Transverse colon (tissue), 4 donors: ENCODE data around the gene SRSF11. TPM values are rescaled to one million over a fixed set of nuclear protein-coding genes. Genes with fewer than 3 reads are reported as not detected.

Experiments used
- DNase-seq: peaks from one replicate; pipeline ENCODE4 v3.0.0-alpha.2; 2019
- H3K27ac ChIP-seq, 4 donors: fragments of 200-600 bp; sonication (generic); 2 replicates each; pipeline ENCODE4 v1.5.1; 2016 to 2018; ENCODE audit warnings: inconsistent platforms in 4 of 4
- H3K27me3 ChIP-seq: fragments of 200-600 bp; sonication (generic); 2 replicates; pipeline ENCODE4 v1.5.1; 2017; ENCODE audit warnings: inconsistent platforms
- H3K36me3 ChIP-seq, 4 donors: fragments of 200-600 bp; sonication (generic); 2 replicates each; pipeline ENCODE4 v1.5.1; 2017 to 2019; ENCODE audit warnings: inconsistent platforms in 4 of 4
- H3K4me1 ChIP-seq, 4 donors: fragments of 200-600 bp; sonication (generic); 2 replicates each; pipeline ENCODE4 v1.5.1; 2017 to 2020; ENCODE audit warnings: inconsistent platforms in 4 of 4
- H3K4me3 ChIP-seq, 4 donors: fragments of 200-600 bp; sonication (generic); 1 replicate in 1 of 4; 2 replicates in 3 of 4; pipeline versions ENCODE4 v1.5.1 to v1.6.1; 2017 to 2019; ENCODE audit warnings: inconsistent platforms in 4 of 4
- H3K9me3 ChIP-seq, 2 donors: fragments of 200-600 bp; sonication (generic); 2 replicates each; pipeline ENCODE4 v1.5.1; 2017 to 2019; ENCODE audit warnings: inconsistent platforms in 2 of 2
- CTCF ChIP-seq, 5 experiments: fragments of 200-600 bp in 3 of 5; fragments of 450-650 bp in 2 of 5; sonication (generic) in 3 of 5; IDR thresholded peaks; 1 replicate in 2 of 5; 2 replicates in 3 of 5; pipeline ENCODE4 v1.5.1; 2016 to 2017; ENCODE audit warnings: antibody characterized with exemption in 5 of 5, inconsistent platforms in 3 of 5, mild to moderate bottlenecking in 2 of 5, moderate library complexity in 1 of 5
- EP300 ChIP-seq: sonication (generic); formaldehyde crosslinking; IDR thresholded peaks from one replicate; pipeline ENCODE4 v1.6.1; 2017; ENCODE audit warnings: antibody characterized with exemption, low read depth
- POLR2A ChIP-seq: fragments of 450-650 bp; IDR thresholded peaks from one replicate; pipeline ENCODE4 v1.6.1; 2016; ENCODE audit warnings: antibody characterized with exemption, mild to moderate bottlenecking, moderate library complexity
- POLR2AphosphoS5 ChIP-seq, 3 donors: sonication (generic); formaldehyde crosslinking; IDR thresholded peaks; one replicate each; pipeline ENCODE4 v1.6.1; 2016; ENCODE audit warnings: antibody characterized with exemption in 3 of 3
- WGBS, 2 donors: methylation state at CpG; one replicate each; pipeline ENCODE4 v1.1.5; 2018; ENCODE audit warnings: low coverage in 1 of 2; 5-methylcytosine and 5-hydroxymethylcytosine counted together
- in situ Hi-C, 4 donors: fragments of 200-750 bp; cut with MboI; loops; one replicate each; pipeline versions ENCODE4 v1.15.0 to v1.15.1; 2017; ENCODE audit warnings: low sequenced_read_pairs in 3 of 4, low pct_ligation_motif_present in 1 of 4, low pct_unique_long_range_greater_than_20kb in 1 of 4
- intact Hi-C: fragments of 100-400 bp; cut with DNase I; formaldehyde crosslinking; loops from one replicate; pipeline ENCODE4 v1.15.1; 2023; ENCODE audit warnings: low total_unique reads
- total RNA-seq, 4 donors: library from RNA; depleted of rRNA; stranded (reverse); fragments of >200 nt; gene quantifications; one replicate each; pipeline ENCODE4 v1.1.0, GENCODE V29; 2016

SRSF11 gene
- total RNA-seq, 4 donors from 2014 or later, result 103 to 573 (median 189) TPM

- in situ Hi-C loops (no loop called here), intact Hi-C loops (no loop called here)
- H3K4me1 ChIP-seq, result no peaks in the 10 kb centered on the region
- H3K27me3 ChIP-seq, result no peaks in the 10 kb centered on the region
- no peak overlapping the region for H3K4me3 ChIP-seq
- WGBS, 2 donors, result 63 to 75% methylated on average over 1 of the region's 1 CpG
- TF ChIP-seq EP300 (no peak), POLR2AphosphoS5 (IDR thresholded peaks at IDR 0.05) (no peak), POLR2A (no peak), CTCF (IDR thresholded peaks at IDR 0.05) (no peak)
- peaks cover 0 to 35% (median 6%) of the 10 kb centered on the region in 4 donors for H3K36me3 ChIP-seq
- no peak for DNase-seq
- H3K27ac ChIP-seq, result no peak overlapping the region
- no peaks in the 10 kb centered on the region for H3K9me3 ChIP-seq
These were observed 44.8 kb downstream of the SRSF11 start for GRCh38 chr1:70265946-70266345.

- H3K9me3 ChIP-seq, result no peaks in the 10 kb centered on the region
- intact Hi-C loops, result no loop called here
- no peak for DNase-seq
- TF ChIP-seq CTCF (IDR thresholded peaks at IDR 0.05), result no peak
- TF ChIP-seq EP300, result no peak
- TF ChIP-seq POLR2AphosphoS5 (IDR thresholded peaks at IDR 0.05), result no peak
- TF ChIP-seq POLR2A, result no peak
- H3K36me3 ChIP-seq, result peaks cover 0 to 31% (median 2%) of the 10 kb centered on the region in 4 donors
- H3K4me1 ChIP-seq, result peaks cover 0 to 6% (median 0%) of the 10 kb centered on the region in 4 donors
- no peaks in the 10 kb centered on the region for H3K27me3 ChIP-seq
- no peak overlapping the region for H3K4me3 ChIP-seq
- H3K27ac ChIP-seq, result no peak overlapping the region
- 90 to 97% methylated on average over 4 to 5 of the region's 5 CpGs for WGBS, 2 donors
- in situ Hi-C loops, result no loop called here
These were observed 56.7 kb downstream of the SRSF11 start for GRCh38 chr1:70277875-70278274.

- Histone ChIP-seq H3K4me3 (no peak overlapping the region), H3K9me3 (no peaks in the 10 kb centered on the region), H3K27ac (no peak overlapping the region), H3K27me3 (no peaks in the 10 kb centered on the region), H3K36me3 (peaks cover 0 to 24% (median 1%) of the 10 kb centered on the region in 4 donors), H3K4me1 (peaks cover 0 to 6% (median 0%) of the 10 kb centered on the region in 4 donors)
- TF ChIP-seq POLR2AphosphoS5 (IDR thresholded peaks at IDR 0.05), result no peak
- TF ChIP-seq EP300, result no peak
- TF ChIP-seq POLR2A, result no peak
- TF ChIP-seq CTCF (IDR thresholded peaks at IDR 0.05), result no peak
- intact Hi-C loops, result no loop called here
- DNase-seq, result no peak
- in situ Hi-C loops, result no loop called here
- WGBS, 2 donors, result 38 to 63% methylated on average over 1 of the region's 1 CpG
These were observed 57.5 kb downstream of the SRSF11 start for GRCh38 chr1:70278710-70279109.

GRCh38 chr1:70284366-70284765 is 63.2 kb downstream of the SRSF11 start:
- Histone ChIP-seq H3K27ac (no peak overlapping the region), H3K4me3 (no peak overlapping the region), H3K4me1 (no peaks in the 10 kb centered on the region), H3K9me3 (no peaks in the 10 kb centered on the region), H3K27me3 (no peaks in the 10 kb centered on the region), H3K36me3 (no peaks in the 10 kb centered on the region)
- TF ChIP-seq POLR2A (no peak), EP300 (no peak), POLR2AphosphoS5 (IDR thresholded peaks at IDR 0.05) (no peak)
- no peak for DNase-seq
- in situ Hi-C loops, result no loop called here
- intact Hi-C loops, result no loop called here
- 93 to 98% methylated on average over 2 of the region's 2 CpGs for WGBS, 2 donors

- in situ Hi-C loops (no loop called here), intact Hi-C loops (no loop called here)
- no peak for DNase-seq
- Histone ChIP-seq H3K4me1 (peaks cover 0 to 3% (median 1%) of the 10 kb centered on the region in 4 donors), H3K36me3 (peaks cover 0 to 2% (median 0%) of the 10 kb centered on the region in 4 donors), H3K27ac (no peak overlapping the region), H3K4me3 (no peak overlapping the region), H3K27me3 (no peaks in the 10 kb centered on the region), H3K9me3 (no peaks in the 10 kb centered on the region)
- 90 to 91% methylated on average over 2 to 5 of the region's 5 CpGs for WGBS, 2 donors
- no peak for TF ChIP-seq POLR2AphosphoS5 (IDR thresholded peaks at IDR 0.05)
- TF ChIP-seq POLR2A, result no peak
These were observed 65.3 kb downstream of the SRSF11 start for GRCh38 chr1:70286453-70286852.
